ENCODE data around the gene EPS8L3. TPM values are rescaled to one million over a fixed set of nuclear protein-coding genes. Genes with fewer than 3 reads are reported as not detected.

Gene EPS8L3
- polyA plus RNA-seq, 1 donor, result not detected

DNA sequence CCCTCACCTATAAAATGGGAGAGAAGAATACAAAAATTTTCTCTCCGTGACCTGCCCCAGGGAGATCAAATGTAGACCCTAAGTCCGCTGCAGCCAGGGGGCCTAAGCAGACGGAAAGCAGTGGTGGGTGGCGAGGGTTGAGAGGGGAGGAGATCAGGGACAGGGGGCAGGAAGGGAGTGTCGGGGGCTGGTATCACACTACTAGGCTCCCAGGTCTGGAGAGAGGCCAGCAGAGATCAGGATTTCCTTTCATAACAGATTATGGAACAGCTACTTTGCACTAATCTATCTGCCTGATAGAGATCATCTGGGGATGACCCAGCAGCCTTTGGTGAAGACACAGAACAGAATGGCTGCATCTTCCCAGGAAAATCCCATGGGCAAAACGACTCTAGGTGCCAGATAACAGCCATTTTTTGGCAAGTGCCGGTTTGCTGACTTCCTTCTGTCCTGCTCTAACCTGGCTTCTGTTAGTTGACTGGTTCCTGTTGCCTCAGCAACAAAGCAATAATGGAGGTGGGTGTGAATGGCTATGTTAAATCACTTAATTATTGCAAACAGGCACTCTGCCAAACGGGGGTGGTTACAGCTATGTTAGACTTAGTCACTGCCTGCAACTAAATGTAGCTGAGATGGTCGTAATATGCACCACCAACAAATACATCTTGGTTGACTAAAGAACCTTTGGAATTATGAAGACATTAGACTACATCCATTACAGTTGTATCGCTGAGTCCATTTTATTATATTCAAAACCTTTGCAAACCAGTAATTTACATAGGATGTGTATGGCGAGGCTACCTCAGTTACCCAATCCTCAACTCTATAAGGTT lies 30.0 kb upstream of the EPS8L3 start:
- no peak for DNase-seq (ENCODE audit: low read depth)

DNA sequence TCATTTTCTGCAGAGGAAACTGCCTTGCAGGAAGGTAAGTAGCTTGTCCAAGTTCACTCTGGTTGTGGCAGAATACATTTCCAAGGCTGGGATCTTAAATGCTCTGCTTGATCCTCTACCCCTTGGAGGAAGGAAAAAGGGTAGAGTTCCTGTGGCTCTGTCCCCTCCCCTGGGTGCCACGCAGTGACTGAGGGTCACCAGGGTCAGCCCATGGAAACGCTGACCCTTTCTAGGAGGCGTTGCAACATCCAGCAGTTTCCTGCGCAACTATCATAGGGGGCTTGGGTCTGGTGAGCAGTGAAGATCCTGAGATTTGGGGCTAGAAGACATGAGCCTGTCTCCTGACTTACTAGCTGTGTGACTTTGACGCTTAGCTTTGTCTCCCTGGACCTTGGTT lies 29.4 kb upstream of the EPS8L3 start:
- DNase-seq (ENCODE audit: low read depth), result no peak

DNA sequence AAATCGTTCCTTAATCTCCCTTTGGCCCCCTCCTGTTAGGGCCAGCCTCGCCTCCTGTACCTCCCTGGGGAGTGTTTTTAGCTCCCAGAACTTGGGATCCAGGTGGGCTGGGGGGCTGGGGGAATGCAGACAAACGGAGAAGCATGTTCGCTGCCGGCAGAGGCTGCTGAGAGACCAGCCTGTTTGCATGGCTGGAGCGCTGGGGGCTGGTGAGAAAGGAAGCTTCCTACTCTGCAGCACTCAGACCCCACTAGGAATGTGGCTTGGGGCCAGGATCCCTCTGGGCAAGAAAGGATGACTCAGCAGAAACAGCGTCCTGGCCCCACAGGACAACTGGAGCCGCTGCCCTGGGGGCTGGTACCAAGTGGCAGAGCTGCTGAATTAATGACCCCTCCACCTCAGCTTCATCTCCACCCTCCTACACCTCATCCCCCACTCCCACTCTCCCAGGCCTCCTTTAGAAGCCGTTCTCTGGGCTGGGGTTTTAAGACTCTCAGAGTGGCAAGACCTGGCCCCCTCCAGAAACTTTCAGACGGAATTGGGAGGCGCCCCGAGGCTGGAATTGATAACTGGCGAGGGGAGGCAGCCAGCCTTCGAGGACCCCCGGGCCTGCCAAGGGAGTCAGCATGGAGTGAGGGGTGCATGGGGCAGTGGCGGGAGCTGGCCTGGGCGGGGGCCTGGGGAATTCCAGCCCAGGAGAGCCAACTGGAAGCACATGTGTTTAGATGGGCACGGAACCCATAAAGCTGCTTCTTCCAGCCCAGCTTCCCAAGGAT lies 28.5 kb upstream of the EPS8L3 start:
- peak; percentile 38 for DNase-seq (ENCODE audit: low read depth)

DNA sequence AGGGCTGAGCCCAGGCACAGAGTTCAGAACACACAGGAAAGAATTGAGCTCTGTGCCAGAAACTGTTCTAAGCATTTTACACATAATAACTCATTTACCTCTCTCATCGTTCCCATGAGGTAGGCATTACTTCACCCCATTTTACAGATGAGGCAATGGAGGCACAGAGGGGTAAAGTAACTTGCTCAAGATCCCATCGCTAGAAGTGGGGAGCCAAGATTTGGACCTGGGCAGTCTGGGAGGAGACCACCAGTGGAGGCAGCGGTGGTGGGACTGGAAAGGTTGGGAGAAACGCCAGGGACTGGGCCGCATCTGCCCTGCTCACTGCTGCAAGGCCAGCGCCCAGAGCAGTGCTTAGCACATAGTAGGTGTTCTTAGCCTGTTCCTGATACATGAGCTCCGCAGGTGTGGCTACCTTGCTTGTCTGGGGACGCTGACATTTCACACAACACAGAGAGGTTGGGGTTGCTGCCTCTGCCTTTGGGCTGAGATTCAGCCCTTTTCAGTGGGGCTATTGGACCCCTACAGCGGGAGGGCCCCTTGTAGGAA lies 27.8 kb upstream of the EPS8L3 start:
- no peak for DNase-seq (ENCODE audit: low read depth)

DNA sequence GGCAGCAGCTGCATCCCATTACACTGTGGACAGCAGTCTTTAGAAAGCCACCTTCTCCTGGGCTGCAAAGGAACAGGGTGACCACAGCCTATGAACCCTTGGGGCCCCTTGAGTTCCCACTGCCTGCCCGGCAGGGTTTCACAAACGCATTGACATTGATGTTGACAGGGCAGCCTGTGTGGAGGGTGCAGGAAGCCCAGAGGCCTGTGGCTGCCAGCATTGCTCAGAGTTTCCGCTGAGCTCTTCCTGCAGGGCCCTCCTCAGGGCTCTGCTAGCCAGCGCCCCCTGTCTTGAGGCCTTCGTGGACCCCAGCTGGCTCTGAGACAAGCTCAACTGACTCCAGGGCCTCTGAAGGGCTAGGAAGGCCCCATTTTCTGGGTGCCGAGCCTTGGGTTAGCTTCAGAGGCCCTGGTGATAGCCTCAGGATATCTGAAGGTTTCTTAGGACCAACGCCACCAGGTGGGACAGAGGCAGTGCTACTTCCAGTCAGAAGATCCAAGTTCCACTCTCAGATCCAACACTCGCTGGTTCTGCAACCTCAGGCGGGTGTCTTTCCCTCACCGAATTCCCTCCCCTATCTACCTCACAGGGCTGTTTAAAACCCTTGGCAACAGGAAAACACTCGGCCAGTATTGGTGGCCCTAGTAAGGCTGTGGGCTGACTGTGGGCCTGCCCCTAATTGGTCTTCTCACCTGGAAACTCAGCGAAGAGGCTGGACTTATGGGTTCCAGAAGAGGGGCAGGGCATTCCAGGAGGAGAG lies 27.2 kb upstream of the EPS8L3 start:
- no peak for DNase-seq (ENCODE audit: low read depth)

DNA sequence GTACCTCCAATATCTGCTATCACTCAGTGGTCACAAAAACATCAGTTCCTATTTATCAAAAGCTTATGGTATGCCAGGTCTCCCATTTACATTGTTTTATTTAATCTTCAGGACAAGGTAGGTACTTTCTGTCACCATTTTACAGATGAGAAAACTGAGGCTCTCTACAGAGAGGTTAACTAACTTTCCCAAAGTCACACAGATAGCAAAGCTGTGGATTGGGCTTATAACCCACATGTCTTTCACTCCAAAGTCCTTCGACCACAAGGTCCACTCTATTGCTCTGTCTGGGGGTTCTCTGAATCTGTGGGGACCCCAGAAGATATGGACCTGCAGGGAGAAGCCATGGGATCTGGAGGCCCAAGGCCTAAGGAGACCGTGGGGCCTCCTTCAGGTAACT lies 26.6 kb upstream of the EPS8L3 start:
- no peak for DNase-seq (ENCODE audit: low read depth)

DNA sequence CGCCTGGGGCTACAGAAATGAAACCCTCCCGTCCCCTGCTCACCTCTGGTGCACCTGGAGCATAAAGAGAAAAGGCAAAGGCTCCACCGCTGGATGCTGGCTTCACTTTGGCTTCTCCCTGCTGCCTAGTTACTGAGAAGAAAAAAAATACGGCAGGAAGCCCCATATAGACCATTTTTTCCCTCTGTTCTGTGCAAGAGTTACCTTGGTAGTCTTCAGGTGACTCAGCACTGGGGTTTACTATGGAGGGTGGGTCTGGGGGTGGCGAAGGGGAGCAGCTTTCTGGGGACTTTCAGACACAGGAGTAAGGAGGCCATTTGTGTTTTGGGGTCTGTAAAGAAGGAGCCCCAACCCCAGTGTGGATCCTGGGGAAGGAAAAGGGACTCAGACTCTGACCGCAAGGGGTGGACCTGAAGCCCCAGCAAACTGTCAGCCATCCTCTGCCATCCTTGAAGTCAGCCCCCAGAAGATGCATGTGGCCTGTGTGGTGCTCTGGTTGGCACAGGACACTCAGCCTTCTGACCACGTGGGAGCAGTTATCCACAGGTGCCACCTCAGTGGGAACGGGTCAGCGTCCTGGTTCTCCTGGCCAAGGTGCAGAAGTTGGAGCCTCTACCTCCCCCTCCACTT lies 25.9 kb upstream of the EPS8L3 start:
- no peak for DNase-seq (ENCODE audit: low read depth)

DNA sequence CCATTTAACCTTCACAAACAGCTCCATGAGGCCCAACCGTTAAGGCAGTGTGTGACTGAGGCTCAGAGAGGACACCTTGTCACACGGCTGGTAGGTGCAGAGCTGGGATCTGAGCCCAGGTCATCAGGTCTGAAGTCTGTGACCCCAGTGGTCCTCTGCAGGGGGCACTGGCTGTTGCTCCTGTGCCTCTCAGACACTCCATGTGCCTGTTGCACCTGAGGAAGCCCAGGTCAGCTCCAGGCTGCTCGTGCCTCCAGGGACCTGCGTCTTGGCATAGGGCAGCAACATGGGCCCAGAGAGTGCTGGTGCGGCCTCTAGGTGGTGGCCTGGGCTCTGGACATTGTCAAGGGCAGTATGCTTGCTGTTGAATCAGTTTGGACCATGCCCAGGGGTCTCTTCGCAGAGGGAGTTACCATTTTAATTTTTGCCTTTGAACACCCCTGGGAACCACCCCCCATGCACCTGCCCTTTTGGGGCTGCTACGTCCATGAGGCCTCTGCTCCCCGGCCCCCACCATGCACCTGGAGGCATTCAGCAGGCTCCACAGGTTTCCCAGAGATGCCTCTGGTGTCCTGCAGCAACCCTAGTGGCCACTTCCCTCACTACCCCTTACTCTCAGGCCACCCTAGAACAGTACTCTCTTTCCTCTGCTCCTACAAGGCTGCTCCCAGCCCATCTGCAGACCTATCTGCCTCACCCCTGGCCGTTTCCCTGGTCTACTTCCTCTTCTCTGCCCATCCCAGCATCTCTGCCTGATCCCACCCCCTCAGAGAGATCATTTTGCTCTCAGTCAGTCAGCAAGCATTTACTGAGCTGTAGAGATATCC lies 25.2 kb upstream of the EPS8L3 start:
- no peak for DNase-seq (ENCODE audit: low read depth)

DNA sequence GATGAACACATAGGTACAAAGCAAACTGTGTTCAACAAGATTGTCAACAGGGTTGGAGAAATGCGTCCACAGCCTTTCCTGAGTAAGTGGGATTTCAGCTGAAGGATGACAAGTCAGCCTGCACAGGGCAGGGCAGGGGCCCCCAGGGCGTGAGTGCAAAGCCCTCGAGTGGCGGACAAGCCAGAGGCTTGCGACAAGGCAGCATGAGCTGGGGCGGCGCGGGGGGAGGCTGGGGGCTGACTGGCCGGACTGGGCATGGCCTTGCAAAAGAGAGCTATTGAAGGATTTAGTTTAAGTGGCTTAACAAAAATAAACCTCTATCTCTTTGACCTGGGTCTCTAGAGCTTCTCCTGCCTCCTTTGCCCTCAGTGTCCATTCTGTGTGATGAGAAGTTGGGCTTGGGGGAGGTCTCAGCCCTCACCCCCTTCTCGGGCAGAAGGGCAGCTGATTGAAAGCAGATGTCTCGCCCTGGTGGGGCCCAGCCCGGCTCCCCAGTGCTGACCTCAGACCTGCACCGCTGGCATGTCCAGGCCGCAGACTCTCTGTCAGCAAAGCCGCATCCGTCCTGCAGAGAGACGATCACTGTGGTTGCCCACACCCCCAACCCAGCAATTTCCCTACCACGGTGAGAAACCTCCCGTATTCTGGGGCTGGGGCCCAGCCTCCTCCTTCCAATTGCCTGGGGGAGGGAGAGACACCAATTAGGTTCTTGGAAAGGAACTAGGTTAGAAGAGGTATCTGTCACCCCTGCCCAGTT lies 24.3 kb upstream of the EPS8L3 start:
- DNase-seq (ENCODE audit: low read depth), result no peak

DNA sequence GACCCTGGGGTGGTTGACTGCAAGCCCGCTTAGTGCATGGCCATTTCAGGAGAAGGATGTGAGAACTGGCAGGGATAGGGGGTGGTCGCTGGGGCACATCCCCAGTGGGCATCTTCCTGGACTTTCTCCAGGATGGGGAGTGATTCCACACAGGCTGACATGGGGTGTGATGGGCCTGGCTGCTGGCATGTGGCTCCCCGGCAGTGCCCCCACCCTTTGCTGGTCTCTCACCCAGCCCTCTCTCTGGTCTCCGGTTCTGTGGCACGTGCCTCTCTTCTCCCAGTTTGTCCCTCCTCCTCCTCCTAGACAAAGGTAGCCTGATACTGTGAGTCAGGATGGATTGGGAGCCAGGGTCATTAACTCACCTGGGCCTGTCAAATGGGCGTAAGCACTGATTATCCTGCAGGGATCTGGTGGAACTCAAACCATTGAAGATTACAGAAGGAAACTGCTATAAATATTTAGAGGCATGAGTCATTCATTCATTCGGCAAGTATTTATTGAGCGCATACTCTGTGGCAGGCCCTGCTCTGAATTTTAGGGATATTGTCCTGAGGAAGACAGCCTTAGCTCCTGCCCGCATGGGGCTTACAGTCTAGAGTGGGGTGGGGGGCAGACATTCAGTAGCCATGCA lies 23.6 kb upstream of the EPS8L3 start:
- no peak for DNase-seq (ENCODE audit: low read depth)

DNA sequence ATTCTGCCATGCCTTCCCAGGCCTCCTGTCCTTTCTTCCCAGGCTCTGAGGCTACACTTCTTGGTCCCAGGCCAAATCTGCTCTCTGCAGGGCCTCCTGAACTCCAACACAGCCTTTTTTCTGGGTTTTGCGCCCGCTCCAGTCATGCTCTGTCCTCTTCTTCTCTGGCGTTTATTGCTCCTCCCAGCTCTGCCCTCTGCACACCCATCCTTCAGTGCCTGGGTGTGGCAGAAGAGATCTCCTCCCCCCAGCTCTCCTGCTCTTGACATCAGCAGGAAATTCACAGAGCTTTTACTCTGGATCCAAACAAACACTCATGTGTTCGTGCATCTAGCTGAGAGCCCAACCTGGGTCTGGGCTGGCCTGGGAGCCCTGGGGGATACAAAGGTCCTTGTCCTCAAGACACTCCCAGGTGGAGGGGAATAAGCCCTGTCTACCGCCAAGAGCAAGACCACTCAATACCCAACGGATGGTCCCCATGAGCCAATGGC lies 22.9 kb upstream of the EPS8L3 start:
- no peak for DNase-seq (ENCODE audit: low read depth)

DNA sequence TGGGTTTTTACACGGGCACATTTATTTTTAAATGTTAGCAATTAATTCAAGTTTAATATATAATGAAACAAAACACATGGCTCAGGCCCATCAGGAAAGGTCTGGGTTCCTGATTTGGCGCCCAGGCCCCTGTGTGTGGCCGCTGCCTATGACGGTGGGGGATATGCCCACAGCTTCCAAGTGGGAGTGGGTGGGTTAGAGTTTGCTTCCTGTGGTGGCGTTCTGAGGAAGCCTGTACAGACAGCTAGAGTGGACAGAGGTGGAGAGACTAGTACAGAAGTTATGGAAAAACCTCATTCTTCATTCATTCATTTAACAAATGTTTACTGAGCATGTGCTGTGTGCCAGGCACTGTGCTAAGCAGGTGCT lies 22.4 kb upstream of the EPS8L3 start:
- no peak for DNase-seq (ENCODE audit: low read depth)

DNA sequence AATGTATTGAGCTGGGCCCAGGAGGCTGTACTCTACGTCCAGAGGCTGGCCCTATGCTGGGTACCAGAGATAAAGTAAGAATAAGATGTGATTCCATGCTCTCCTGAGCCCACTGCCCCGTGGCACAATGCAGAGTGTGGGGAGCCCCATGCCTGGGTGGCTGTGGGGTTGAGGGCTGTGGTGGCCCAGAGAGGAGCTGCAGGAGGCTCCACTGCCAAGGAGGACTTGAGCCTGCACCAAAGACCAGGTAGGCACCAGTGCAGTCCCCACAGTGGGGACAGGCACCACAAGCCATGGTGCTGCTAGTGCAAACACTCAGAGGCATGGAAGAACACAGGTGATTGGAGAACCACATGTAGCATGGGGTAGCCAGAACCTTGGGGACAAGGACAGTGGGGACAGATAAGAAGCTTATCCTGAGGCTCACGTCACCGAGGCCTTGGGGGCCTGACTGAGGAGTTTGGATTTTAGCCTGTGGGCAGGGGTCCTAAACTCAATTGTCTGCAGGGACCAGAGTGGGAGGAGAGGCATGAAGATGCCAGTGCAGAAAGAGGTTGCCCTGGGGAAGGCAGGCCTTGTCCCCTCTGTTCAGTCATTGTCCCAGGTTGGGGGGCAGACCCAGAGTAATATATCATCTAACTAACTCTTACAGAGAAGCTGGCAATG lies 21.9 kb upstream of the EPS8L3 start:
- no peak for DNase-seq (ENCODE audit: low read depth)

DNA sequence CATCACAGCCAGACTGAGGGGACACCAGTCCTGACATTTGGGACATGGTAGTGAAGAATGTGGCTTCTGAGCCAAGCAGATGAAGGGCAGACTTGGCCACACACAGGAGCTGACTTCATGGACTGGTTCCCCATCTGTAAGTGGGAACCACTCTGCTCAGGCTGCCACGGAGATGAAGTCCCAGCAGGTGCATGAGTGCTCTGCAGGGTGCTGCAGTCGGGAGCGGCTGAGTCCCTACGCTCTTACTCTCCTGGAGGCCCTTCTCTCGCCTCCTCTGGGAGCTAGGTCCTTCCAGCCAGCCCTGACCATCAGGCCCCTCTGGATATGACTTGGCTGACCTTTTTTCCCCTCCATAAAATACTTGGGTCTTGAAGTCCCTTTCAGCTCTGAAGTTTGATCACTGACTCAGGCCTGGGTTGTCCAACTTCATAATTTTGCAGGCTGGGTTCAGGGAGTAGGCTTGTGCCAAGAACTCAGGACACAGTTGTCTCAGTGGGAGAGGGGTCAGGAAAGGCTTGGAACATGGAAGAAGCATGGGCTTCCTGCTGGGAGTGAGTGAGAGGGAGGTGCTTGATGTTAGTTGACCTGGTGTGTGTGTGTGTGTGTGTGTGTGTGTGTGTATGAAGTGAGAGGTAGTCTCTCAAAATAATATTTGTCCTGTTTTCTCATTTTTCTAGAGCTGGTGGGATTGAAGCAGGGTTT lies 21.0 kb upstream of the EPS8L3 start:
- no peak for DNase-seq (ENCODE audit: low read depth)

DNA sequence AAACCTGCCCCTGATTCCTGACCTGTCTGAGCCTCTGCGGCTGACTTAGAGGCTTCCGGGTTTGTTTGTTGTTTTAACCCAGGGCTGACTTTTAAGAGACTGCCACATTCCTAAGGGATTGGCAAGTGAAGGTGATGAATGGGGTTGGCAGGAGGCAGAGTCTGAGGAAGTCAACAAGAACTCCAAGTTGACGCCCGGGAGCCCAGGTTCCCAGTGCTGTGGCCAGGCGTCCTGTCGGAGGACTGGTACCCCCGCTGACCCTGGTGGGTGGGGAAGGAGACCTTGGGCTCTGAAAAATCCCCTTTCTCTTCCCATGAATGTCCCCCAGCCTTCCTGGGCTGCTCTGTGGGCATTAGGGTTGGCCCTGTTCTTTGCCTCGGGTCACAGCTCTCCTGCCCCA lies 19.7 kb upstream of the EPS8L3 start:
- DNase-seq (ENCODE audit: low read depth), result no peak

DNA sequence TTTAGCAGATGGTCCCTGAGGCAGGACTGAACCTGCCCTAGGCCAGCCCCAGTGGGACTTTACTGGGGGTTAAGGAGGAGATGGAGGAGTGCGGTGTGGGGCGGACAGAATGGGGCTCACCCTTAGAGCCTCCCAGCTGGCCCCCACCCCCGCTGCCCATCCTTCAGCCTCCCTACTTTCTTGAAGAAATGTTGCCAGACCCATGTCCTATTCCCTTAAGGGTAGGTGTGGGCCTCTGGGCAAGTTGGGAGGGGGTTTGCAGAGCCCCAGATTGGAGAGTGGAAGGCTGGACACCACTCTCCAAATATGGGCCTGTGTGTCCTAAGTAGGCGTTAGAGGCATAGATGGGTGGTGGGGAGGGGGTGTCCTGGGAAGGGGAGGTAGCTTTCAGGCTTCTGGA lies 19.2 kb upstream of the EPS8L3 start:
- DNase-seq (ENCODE audit: low read depth), result no peak

DNA sequence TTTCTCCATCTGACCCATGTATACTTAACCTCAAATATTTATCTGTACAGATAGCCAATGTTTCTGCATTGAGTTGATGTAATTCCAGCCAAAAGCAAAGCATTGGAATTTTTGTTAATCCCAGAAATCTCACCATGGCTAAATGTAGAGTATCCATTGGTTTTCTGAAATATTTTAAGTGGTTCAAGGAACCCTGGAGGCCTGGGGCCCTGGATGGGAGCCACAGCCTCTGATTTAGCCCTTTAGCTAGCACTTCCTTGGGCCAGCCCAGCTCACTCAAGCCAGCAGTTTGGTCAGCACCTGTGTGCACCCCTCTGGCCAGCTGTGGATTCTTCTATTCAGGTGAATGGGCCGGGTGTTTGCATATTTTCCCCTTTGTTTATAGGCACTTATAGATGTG lies 18.8 kb upstream of the EPS8L3 start:
- DNase-seq (ENCODE audit: low read depth), result no peak

DNA sequence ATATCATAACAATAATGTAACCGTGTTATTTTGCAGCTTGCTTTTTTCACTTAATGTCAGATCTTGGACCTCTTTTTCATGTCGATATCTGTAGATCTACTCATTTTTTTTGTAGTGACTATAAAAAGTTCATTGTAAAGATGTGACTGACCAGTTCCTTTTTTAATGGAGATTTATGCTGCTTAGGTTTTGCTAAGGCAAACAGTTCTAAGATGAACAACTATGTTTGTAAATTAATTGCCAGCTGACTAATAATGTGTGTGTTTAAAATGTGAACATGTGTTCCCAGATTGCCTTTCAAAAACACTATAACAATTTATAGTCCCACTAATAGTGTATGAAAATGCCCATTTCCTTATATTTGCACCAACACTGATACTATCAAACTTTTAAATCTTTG lies 18.1 kb upstream of the EPS8L3 start:
- DNase-seq (ENCODE audit: low read depth), result no peak

Measured in forelimb muscle (tissue), 1 donor.